ENCODE measurements around the gene FASN. TPM values are rescaled to one million over a fixed set of nuclear protein-coding genes. Genes with fewer than 3 reads are reported as not detected.

Gene FASN
- total and polyA plus RNA-seq, 2 of the 13 experiments (the other 11 are each of a cell fraction or from before 2014, with no cell fraction given), result 51.7 to 101 TPM

DNA sequence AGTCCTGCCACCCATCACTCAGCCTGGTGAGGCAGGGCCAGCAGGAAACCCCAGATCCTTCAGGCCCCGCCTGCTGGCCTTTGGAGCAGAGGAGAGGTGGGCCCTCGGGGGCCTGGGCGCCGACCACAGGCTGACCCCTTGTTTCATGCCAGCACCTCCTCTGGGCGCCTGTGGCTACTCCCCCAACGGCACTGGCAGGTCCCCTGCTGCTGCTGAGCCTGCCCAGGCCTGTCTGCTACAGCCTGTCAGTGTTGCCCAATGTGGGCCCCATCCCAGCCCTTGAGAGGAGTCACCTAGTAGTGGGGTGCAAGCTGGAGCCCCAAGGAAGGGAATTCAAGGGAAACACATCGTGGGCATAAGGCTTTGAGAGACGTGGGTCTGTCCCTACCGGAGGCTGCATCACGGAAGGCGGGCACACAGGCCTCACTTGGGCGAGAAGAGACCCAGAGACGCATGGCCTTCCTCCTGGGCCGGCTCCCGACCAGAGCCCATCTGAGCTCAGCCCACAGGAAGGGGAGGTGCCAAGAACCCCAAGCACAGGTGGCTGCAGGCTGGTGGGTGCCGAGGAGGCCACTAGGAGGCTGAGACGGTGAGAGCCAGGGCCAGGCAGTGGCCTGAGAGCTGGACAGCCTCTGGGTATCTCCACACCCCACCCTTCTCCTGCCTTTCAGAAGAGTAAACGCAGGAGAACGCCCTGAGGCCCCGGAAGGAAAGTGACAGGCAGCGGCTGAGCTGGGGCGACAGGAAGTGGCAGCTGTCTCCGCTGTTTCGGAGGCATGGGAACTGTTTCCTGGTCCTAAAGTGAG lies 8.0 kb upstream of the FASN start (continued):
- TF ChIP-seq, protein P1, sequence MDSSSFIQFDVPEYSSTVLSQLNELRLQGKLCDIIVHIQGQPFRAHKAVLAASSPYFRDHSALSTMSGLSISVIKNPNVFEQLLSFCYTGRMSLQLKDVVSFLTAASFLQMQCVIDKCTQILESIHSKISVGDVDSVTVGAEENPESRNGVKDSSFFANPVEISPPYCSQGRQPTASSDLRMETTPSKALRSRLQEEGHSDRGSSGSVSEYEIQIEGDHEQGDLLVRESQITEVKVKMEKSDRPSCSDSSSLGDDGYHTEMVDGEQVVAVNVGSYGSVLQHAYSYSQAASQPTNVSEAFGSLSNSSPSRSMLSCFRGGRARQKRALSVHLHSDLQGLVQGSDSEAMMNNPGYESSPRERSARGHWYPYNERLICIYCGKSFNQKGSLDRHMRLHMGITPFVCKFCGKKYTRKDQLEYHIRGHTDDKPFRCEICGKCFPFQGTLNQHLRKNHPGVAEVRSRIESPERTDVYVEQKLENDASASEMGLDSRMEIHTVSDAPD (CRISPR knock-in tag; IDR thresholded peaks at IDR 0.05), result peak; percentile 84; the same call in 1 of the 2 replicates
- TF ChIP-seq ZNF263 (CRISPR knock-in tag; IDR thresholded peaks at IDR 0.05) (peak; percentile 56), KLF16 (CRISPR knock-in tag; IDR thresholded peaks at IDR 0.05) (peak in 1 of 2 experiments; percentile 96; a peak in 2 of 4 replicates), ZNF670 (CRISPR knock-in tag; IDR thresholded peaks at IDR 0.05; ENCODE audit: borderline replicate concordance) (0 out of 2 replicates have a peak, but pooled peaks have one; percentile 40), PRMT3 (CRISPR knock-in tag; IDR thresholded peaks at IDR 0.05; ENCODE audit: borderline replicate concordance, low read depth) (0 out of 2 replicates have a peak, but pooled peaks have one; percentile 64), ZNF678 (CRISPR knock-in tag; IDR thresholded peaks at IDR 0.05) (no peak), ZFP36L1 (CRISPR knock-in tag; IDR thresholded peaks at IDR 0.05) (peak; percentile 71), CEBPB (IDR thresholded peaks at IDR 0.05; ENCODE audit: borderline replicate concordance, low read depth, low read length) (peak; percentile 79), ZNF343 (CRISPR knock-in tag; IDR thresholded peaks at IDR 0.05) (no peak; the same call in 1 of the 2 replicates), POLR2G (IDR thresholded peaks at IDR 0.05; ENCODE audit: low read depth, low read length) (peak; percentile 98), ZNF329 (CRISPR knock-in tag; IDR thresholded peaks at IDR 0.05; ENCODE audit: low read depth) (no peak), LRRFIP1 (CRISPR knock-in tag; conservative IDR thresholded peaks at IDR 0.05) (no peak), JARID2 (CRISPR knock-in tag; IDR thresholded peaks at IDR 0.05; ENCODE audit: insufficient replicate concordance) (no peak), TBP (CRISPR knock-in tag; IDR thresholded peaks at IDR 0.05) (no peak), ZNF30 (CRISPR knock-in tag; IDR thresholded peaks at IDR 0.05) (no peak), IKZF4 (CRISPR knock-in tag; IDR thresholded peaks at IDR 0.05; ENCODE audit: borderline replicate concordance, low read depth, not compliant biosample characterization) (peak; percentile 82), ZFP82 (CRISPR knock-in tag; IDR thresholded peaks at IDR 0.05; ENCODE audit: borderline replicate concordance) (no peak), PRPF4 (IDR thresholded peaks at IDR 0.05; ENCODE audit: low read depth, low read length, poor library complexity, severe bottlenecking) (peak; percentile 15), TEAD3 (CRISPR knock-in tag; optimal IDR thresholded peaks at IDR 0.05; ENCODE audit: borderline replicate concordance) (peak; percentile 45), SNAI1 (CRISPR knock-in tag; IDR thresholded peaks at IDR 0.05; ENCODE audit: borderline replicate concordance) (peak; percentile 85; the same call in 1 of the 2 replicates), DR1 (CRISPR knock-in tag; IDR thresholded peaks at IDR 0.05) (peak; percentile 53; the same call in 1 of the 2 replicates), ZSCAN29 (CRISPR knock-in tag; conservative IDR thresholded peaks at IDR 0.05) (0 out of 2 replicates have a peak, but pooled peaks have one; percentile 30), ZFP37 (CRISPR knock-in tag; IDR thresholded peaks at IDR 0.05; ENCODE audit: borderline replicate concordance) (peak; percentile 74; the same call in 1 of the 2 replicates)
- TF ChIP-seq, protein P2, sequence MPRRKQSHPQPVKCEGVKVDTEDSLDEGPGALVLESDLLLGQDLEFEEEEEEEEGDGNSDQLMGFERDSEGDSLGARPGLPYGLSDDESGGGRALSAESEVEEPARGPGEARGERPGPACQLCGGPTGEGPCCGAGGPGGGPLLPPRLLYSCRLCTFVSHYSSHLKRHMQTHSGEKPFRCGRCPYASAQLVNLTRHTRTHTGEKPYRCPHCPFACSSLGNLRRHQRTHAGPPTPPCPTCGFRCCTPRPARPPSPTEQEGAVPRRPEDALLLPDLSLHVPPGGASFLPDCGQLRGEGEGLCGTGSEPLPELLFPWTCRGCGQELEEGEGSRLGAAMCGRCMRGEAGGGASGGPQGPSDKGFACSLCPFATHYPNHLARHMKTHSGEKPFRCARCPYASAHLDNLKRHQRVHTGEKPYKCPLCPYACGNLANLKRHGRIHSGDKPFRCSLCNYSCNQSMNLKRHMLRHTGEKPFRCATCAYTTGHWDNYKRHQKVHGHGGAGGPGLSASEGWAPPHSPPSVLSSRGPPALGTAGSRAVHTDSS (CRISPR knock-in tag; conservative IDR thresholded peaks at IDR 0.05), result no peak

Data from HepG2 (cell line).